D341Med (cell line): ENCODE data around the gene NOL9.
A peak's percentile ranks its signal among the peaks of the same experiment; 100 is the strongest.

Source experiments
- DNase-seq: peaks from one replicate; pipeline ENCODE4 v3.0.0; 2012; ENCODE audit warnings: low spot score

The NOL9 gene

GRCh38 chr1:6590046-6590445, 35.7 kb upstream of the NOL9 start:
- DNase-seq, result no peak

- DNase-seq, result no peak
These were observed 34.7 kb upstream of the NOL9 start for GRCh38 chr1:6588893-6589520.

- DNase-seq, result no peak
These were observed 34.0 kb upstream of the NOL9 start for GRCh38 chr1:6588128-6588892.

- DNase-seq, result no peak
These were observed 33.1 kb upstream of the NOL9 start for GRCh38 chr1:6587261-6588005.

- no peak for DNase-seq
These were observed 32.1 kb upstream of the NOL9 start for GRCh38 chr1:6586404-6586816.

GRCh38 chr1:6585841-6586240, 31.5 kb upstream of the NOL9 start:
- DNase-seq, result no peak

GRCh38 chr1:6585081-6585722, 30.9 kb upstream of the NOL9 start:
- DNase-seq, result no peak

- DNase-seq, result no peak
These were observed 30.1 kb upstream of the NOL9 start for GRCh38 chr1:6584126-6585080.

GRCh38 chr1:6582370-6582769, 28.1 kb upstream of the NOL9 start:
- no peak for DNase-seq

- no peak for DNase-seq
These were observed 27.4 kb upstream of the NOL9 start for GRCh38 chr1:6581561-6582305.

- DNase-seq, result no peak
These were observed 26.5 kb upstream of the NOL9 start for GRCh38 chr1:6580593-6581409.

GRCh38 chr1:6580119-6580592, 25.8 kb upstream of the NOL9 start:
- DNase-seq, result no peak

- peak; percentile 99 for DNase-seq
These were observed 25.2 kb upstream of the NOL9 start, which contains the start of gene ZBTB48 for GRCh38 chr1:6579374-6580118. Gene ZBTB48, plus strand, starts transcription at chr1:6579994. Its CDS starts 616 bp downstream, at chr1:6580610.

GRCh38 chr1:6578624-6579373, 24.5 kb upstream of the NOL9 start:
- no peak for DNase-seq

GRCh38 chr1:6577831-6578525, 23.7 kb upstream of the NOL9 start:
- DNase-seq, result no peak

GRCh38 chr1:6574818-6575217, 20.5 kb upstream of the NOL9 start:
- no peak for DNase-seq

GRCh38 chr1:6574025-6574620, 19.8 kb upstream of the NOL9 start:
- no peak for DNase-seq
